Gastroesophageal sphincter (tissue), 3 donors: Measurements from ENCODE around the gene BSPRY.

ENCODE experiments used
- CTCF ChIP-seq, 4 experiments: fragments of 200-600 bp in 2 of 4; fragments of 450-650 bp in 2 of 4; sonication (generic) in 1 of 4; IDR thresholded peaks; one replicate each; pipeline ENCODE4 v1.5.1; 2017 to 2019; ENCODE audit warnings: antibody characterized with exemption in 4 of 4, mild to moderate bottlenecking in 2 of 4, moderate library complexity in 2 of 4
- EP300 ChIP-seq: sonication (generic); formaldehyde crosslinking; IDR thresholded peaks from one replicate; pipeline ENCODE4 v1.6.1; 2017; ENCODE audit warnings: antibody characterized with exemption, mild to moderate bottlenecking
- POLR2A ChIP-seq, 2 donors: fragments of 450-650 bp; IDR thresholded peaks; one replicate each; pipeline ENCODE4 v1.6.1; 2017; ENCODE audit warnings: antibody characterized with exemption in 2 of 2, mild to moderate bottlenecking in 2 of 2, moderate library complexity in 1 of 2
- POLR2AphosphoS5 ChIP-seq: sonication (generic); formaldehyde crosslinking; IDR thresholded peaks from one replicate; pipeline ENCODE4 v1.6.1; 2017; ENCODE audit warnings: antibody characterized with exemption

GRCh38 chr9:113403646-113404045 lies 54.3 kb downstream of the BSPRY start:
- TF ChIP-seq CTCF (IDR thresholded peaks at IDR 0.05) = no peak
- TF ChIP-seq POLR2A (IDR thresholded peaks at IDR 0.05) = no peak
- TF ChIP-seq EP300 = no peak
- no peak for TF ChIP-seq POLR2AphosphoS5
